ENCODE data around the gene CAMK4. TPM values are rescaled to one million over a fixed set of nuclear protein-coding genes. Genes with fewer than 3 reads are reported as not detected.

The CAMK4 gene
- total and polyA plus RNA-seq, 11 donors = 0.02 to 3.7 (median 0.32) TPM; not detected in 3

DNA sequence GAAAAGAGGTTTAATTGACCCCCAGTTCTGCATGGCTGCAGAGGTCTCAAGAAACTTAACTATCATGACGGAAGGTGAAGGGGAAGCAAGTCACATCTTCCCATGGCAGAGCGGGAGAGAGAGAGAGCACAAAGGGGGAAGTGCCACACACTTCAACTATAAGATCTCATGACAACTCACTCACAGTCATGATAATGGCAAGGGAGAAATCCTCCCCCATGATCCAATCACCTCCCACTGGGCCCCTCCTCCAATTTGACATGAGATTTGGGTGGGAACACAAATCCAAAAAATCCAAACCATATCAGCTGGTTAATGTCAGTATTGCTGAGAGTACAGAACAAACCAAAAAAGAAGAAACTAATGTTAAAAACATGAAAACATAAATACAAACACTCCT, 168.0 kb downstream of the CAMK4 start:
- H3K27ac ChIP-seq = no peak overlapping the region
- no peaks in the 10 kb centered on the region for H3K36me3 ChIP-seq
- no peak for DNase-seq
- intact Hi-C loops (cut with DNase I) = no loop called here
- WGBS, 4 donors = 79 to 91% (median 89%) methylated on average over 2 of the region's 2 CpGs
- H3K9me3 ChIP-seq = no peaks in the 10 kb centered on the region
- no peak for ATAC-seq
- no peaks in the 10 kb centered on the region for H3K4me1 ChIP-seq
- no peak for TF ChIP-seq POLR2A (IDR thresholded peaks at IDR 0.05)
- TF ChIP-seq, protein P1, sequence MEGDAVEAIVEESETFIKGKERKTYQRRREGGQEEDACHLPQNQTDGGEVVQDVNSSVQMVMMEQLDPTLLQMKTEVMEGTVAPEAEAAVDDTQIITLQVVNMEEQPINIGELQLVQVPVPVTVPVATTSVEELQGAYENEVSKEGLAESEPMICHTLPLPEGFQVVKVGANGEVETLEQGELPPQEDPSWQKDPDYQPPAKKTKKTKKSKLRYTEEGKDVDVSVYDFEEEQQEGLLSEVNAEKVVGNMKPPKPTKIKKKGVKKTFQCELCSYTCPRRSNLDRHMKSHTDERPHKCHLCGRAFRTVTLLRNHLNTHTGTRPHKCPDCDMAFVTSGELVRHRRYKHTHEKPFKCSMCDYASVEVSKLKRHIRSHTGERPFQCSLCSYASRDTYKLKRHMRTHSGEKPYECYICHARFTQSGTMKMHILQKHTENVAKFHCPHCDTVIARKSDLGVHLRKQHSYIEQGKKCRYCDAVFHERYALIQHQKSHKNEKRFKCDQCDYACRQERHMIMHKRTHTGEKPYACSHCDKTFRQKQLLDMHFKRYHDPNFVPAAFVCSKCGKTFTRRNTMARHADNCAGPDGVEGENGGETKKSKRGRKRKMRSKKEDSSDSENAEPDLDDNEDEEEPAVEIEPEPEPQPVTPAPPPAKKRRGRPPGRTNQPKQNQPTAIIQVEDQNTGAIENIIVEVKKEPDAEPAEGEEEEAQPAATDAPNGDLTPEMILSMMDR (IDR thresholded peaks at IDR 0.05) = no peak
- H3K27me3 ChIP-seq = peaks cover 0 to 2% (median 0%) of the 10 kb centered on the region in 9 donors
- no peak overlapping the region for H3K4me3 ChIP-seq

DNA sequence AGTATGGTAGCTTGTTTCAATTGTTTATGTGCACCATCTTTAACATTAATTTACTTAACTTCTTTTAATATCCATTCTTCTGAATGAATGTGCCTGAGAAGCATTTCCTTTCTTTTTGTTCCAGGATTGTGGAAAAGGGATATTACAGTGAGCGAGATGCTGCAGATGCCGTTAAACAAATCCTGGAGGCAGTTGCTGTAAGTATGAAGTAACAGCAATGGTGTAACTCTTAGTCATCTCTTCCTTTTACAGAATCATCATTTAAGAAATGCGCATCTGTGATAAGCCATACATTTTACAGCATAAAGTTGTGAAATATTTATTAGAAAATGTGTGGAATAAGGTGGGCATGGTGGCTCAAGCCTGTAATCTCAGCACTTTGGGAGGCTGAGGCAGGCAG, 170.4 kb downstream of the CAMK4 start:
- ATAC-seq = no peak
- 74 to 83% (median 81%) methylated on average over 3 of the region's 3 CpGs for WGBS, 4 donors
- H3K4me1 ChIP-seq = no peaks in the 10 kb centered on the region
- DNase-seq = no peak
- no peak for TF ChIP-seq POLR2A (IDR thresholded peaks at IDR 0.05)
- TF ChIP-seq, protein P1 (IDR thresholded peaks at IDR 0.05) = no peak
- H3K4me3 ChIP-seq = no peak overlapping the region
- H3K27ac ChIP-seq = no peak overlapping the region
- H3K9me3 ChIP-seq = no peaks in the 10 kb centered on the region
- intact Hi-C loops (cut with DNase I) = no loop called here
- no peaks in the 10 kb centered on the region for H3K27me3 ChIP-seq
- H3K36me3 ChIP-seq = no peaks in the 10 kb centered on the region

DNA sequence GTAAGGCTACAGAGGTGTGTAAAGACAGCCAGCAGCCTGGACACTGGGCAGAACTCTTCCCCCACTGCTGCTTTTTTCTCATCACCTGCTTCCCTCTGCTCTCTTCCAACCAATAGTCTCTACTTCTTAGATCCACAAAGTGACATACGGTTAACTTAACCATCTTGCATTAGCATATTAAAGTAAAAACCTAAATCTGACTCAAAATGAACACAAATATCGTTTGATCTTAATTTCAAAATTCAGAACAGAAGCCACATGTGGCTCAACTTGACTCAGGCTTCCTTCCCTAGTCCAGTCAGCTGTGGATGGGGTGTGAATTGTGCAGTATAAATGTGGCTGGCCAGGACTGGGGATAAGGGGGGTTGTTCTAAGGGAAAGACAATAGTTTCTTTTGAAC, 173.8 kb downstream of the CAMK4 start:
- no peak for TF ChIP-seq POLR2A (IDR thresholded peaks at IDR 0.05)
- TF ChIP-seq, protein P1 (IDR thresholded peaks at IDR 0.05) = no peak

DNA sequence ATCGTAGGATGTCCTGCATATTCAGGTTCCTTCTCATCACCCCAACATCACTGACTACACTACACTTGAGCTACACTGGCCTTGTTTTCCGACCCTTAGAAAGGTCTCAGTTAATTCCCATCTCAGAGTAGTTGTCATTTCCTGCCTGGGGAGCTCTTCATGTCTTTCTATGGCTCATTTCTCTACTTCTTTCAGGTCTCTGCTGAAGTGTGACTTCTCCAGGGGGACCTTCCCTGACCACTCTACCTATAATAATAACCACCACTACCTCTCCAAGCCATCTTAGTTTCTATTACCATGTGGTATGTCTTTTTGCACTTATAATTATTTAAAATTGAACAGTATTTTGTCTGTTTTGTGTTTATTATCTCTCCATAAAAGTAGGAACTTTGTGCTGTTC, 174.9 kb downstream of the CAMK4 start:
- Histone ChIP-seq H3K9me3 (no peaks in the 10 kb centered on the region), H3K27me3 (no peaks in the 10 kb centered on the region), H3K4me1 (no peaks in the 10 kb centered on the region), H3K4me3 (no peak overlapping the region), H3K36me3 (no peaks in the 10 kb centered on the region), H3K27ac (no peak overlapping the region)
- TF ChIP-seq, protein P1 (IDR thresholded peaks at IDR 0.05) = no peak
- no peak for TF ChIP-seq POLR2A (IDR thresholded peaks at IDR 0.05)
- intact Hi-C loops (cut with DNase I) = no loop called here
- ATAC-seq (no peak), DNase-seq (no peak)
- 35 to 40% (median 37%) methylated on average over 2 of the region's 2 CpGs for WGBS, 4 donors

More for the DNA sequence above, 173.8 kb downstream of the CAMK4 start:
- DNase-seq (no peak), ATAC-seq (no peak)
- no peaks in the 10 kb centered on the region for H3K4me1 ChIP-seq
- H3K27ac ChIP-seq = no peak overlapping the region
- H3K9me3 ChIP-seq = no peaks in the 10 kb centered on the region
- H3K27me3 ChIP-seq = no peaks in the 10 kb centered on the region
- no peak overlapping the region for H3K4me3 ChIP-seq
- intact Hi-C loops (cut with DNase I) = no loop called here
- H3K36me3 ChIP-seq = no peaks in the 10 kb centered on the region
- WGBS, 4 donors = 85 to 91% (median 85%) methylated on average over 2 of the region's 2 CpGs
